HEK293 (cell line): ENCODE results near the gene GALNT4.

Experiments
- CTCF ChIA-PET: fragments of 350-600 bp; formaldehyde crosslinking; extraction: SDS; loops from one replicate; lab custom pipeline; 2021; ENCODE audit warnings: antibody characterized with exemption; lab: Yijun Ruan, JAX
- POLR2A ChIA-PET: fragments of 300-600 bp; formaldehyde crosslinking; extraction: SDS; loops from one replicate; lab custom pipeline; 2020; ENCODE audit warnings: antibody characterized with exemption, inconsistent platforms; lab: Yijun Ruan, JAX
- H3K27ac ChIP-seq: fragments of 200-500 bp; sonication (Bioruptor generic); 2 replicates; pipeline ENCODE4 v1.5.1; 2014; ENCODE audit warnings: low read depth, low read length, control low read depth, inconsistent platforms; ENCODE audit errors: extremely low read depth
- H3K36me3 ChIP-seq, 2 experiments: fragments of 200-500 bp in 1 of 2; sonication (Bioruptor generic) in 1 of 2; 1 replicate in 1 of 2; 2 replicates in 1 of 2; pipeline ENCODE4 v1.5.1; 2014 to 2017; ENCODE audit warnings: inconsistent platforms in 2 of 2, low read length in 2 of 2; ENCODE audit not compliant: control insufficient read depth in 2 of 2, insufficient read depth in 1 of 2
- H3K4me1 ChIP-seq: fragments of 200-500 bp; sonication (Bioruptor generic); 2 replicates; pipeline ENCODE4 v1.5.1; 2014; ENCODE audit warnings: mild to moderate bottlenecking, low read length, inconsistent platforms; ENCODE audit not compliant: control insufficient read depth, insufficient read depth
- H3K4me3 ChIP-seq: 2 replicates; pipeline ENCODE4 v1.5.1; 2011; ENCODE audit warnings: low read depth, mild to moderate bottlenecking, control low read depth, low read length, moderate library complexity
- H3K9me3 ChIP-seq: fragments of 200-500 bp; sonication (Bioruptor generic); 2 replicates; pipeline ENCODE4 v1.5.1; 2014; ENCODE audit warnings: low read depth, low read length, inconsistent platforms; ENCODE audit not compliant: control insufficient read depth, insufficient read depth
- BCL11B ChIP-seq: fragments of 450-650 bp; formaldehyde crosslinking; IDR thresholded peaks from 2 replicates; pipeline ENCODE4 v1.5.1; 2016; ENCODE audit warnings: low read depth, missing biosample characterization, missing genetic modification characterization
- KLF10 ChIP-seq: fragments of 450-650 bp; IDR thresholded peaks from 2 replicates; pipeline ENCODE4 v1.5.1; 2018; ENCODE audit warnings: missing biosample characterization, mild to moderate bottlenecking, missing genetic modification characterization
- KLF7 ChIP-seq: fragments of 450-650 bp; formaldehyde crosslinking; IDR thresholded peaks from 2 replicates; pipeline ENCODE4 v1.5.1; 2016; ENCODE audit warnings: missing biosample characterization, missing genetic modification characterization, borderline replicate concordance
- OVOL3 ChIP-seq: fragments of 450-650 bp; formaldehyde crosslinking; IDR thresholded peaks from 2 replicates; pipeline ENCODE4 v1.5.1; 2016; ENCODE audit warnings: missing biosample characterization, missing genetic modification characterization
- SETDB1 ChIP-seq: IDR thresholded peaks from one replicate; pipeline ENCODE4 v1.6.1; 2017; ENCODE audit warnings: mild to moderate bottlenecking, low read length, moderate library complexity, mixed read lengths; ENCODE audit not compliant: insufficient read length
- SP3 ChIP-seq: fragments of 450-650 bp; formaldehyde crosslinking; IDR thresholded peaks from 2 replicates; pipeline ENCODE4 v1.5.1; 2016; ENCODE audit warnings: missing biosample characterization, missing genetic modification characterization
- TRIM28 ChIP-seq: IDR thresholded peaks from 2 replicates; pipeline ENCODE4 v1.6.1; 2011; ENCODE audit warnings: low read length, control low read depth, borderline replicate concordance
- ZBTB17 ChIP-seq: fragments of 450-650 bp; formaldehyde crosslinking; IDR thresholded peaks from 2 replicates; pipeline ENCODE4 v1.5.1; 2016; ENCODE audit warnings: missing biosample characterization, missing genetic modification characterization
- ZBTB6 ChIP-seq: fragments of 450-650 bp; formaldehyde crosslinking; IDR thresholded peaks from 2 replicates; pipeline ENCODE4 v1.5.1; 2017; ENCODE audit warnings: missing biosample characterization, missing genetic modification characterization
- ZBTB8A ChIP-seq: fragments of 450-650 bp; formaldehyde crosslinking; IDR thresholded peaks from 2 replicates; pipeline ENCODE4 v1.5.1; 2016; ENCODE audit warnings: missing biosample characterization, missing genetic modification characterization
- ZEB2 ChIP-seq: fragments of 450-650 bp; formaldehyde crosslinking; IDR thresholded peaks from 2 replicates; pipeline ENCODE4 v1.5.1; 2016; ENCODE audit warnings: missing biosample characterization, missing genetic modification characterization
- ZFP41 ChIP-seq: fragments of 450-650 bp; formaldehyde crosslinking; IDR thresholded peaks from 2 replicates; pipeline ENCODE4 v1.5.1; 2016; ENCODE audit warnings: missing biosample characterization, missing genetic modification characterization, borderline replicate concordance
- ZIC2 ChIP-seq: fragments of 450-650 bp; formaldehyde crosslinking; IDR thresholded peaks from 2 replicates; pipeline ENCODE4 v1.5.1; 2016; ENCODE audit warnings: missing biosample characterization, missing genetic modification characterization
- ZNF18 ChIP-seq: fragments of 450-650 bp; formaldehyde crosslinking; IDR thresholded peaks from 2 replicates; pipeline ENCODE4 v1.5.1; 2016; ENCODE audit warnings: missing biosample characterization, missing genetic modification characterization
- ZNF184 ChIP-seq: fragments of 450-650 bp; IDR thresholded peaks from 2 replicates; pipeline ENCODE4 v1.5.1; 2018; ENCODE audit warnings: missing biosample characterization, mild to moderate bottlenecking, missing genetic modification characterization
- ZNF223 ChIP-seq: fragments of 450-650 bp; formaldehyde crosslinking; IDR thresholded peaks from 2 replicates; pipeline ENCODE4 v1.5.1; 2016; ENCODE audit warnings: missing biosample characterization, missing genetic modification characterization
- ZNF24 ChIP-seq: fragments of 450-650 bp; formaldehyde crosslinking; IDR thresholded peaks from 2 replicates; pipeline ENCODE4 v1.5.1; 2016; ENCODE audit warnings: missing biosample characterization, missing genetic modification characterization
- ZNF404 ChIP-seq: fragments of 450-650 bp; formaldehyde crosslinking; IDR thresholded peaks from 2 replicates; pipeline ENCODE4 v1.5.1; 2017; ENCODE audit warnings: missing biosample characterization, missing genetic modification characterization
- ZNF423 ChIP-seq: fragments of 450-650 bp; formaldehyde crosslinking; IDR thresholded peaks from 2 replicates; pipeline ENCODE4 v1.5.1; 2016; ENCODE audit warnings: missing biosample characterization, missing genetic modification characterization
- ZNF521 ChIP-seq: fragments of 450-650 bp; formaldehyde crosslinking; IDR thresholded peaks from 2 replicates; pipeline ENCODE4 v1.5.1; 2017; ENCODE audit warnings: missing biosample characterization, mild to moderate bottlenecking, missing genetic modification characterization
- ZNF600 ChIP-seq: fragments of 450-650 bp; formaldehyde crosslinking; IDR thresholded peaks from 2 replicates; pipeline ENCODE4 v1.5.1; 2016; ENCODE audit warnings: missing biosample characterization, missing genetic modification characterization
- ZNF76 ChIP-seq: fragments of 450-650 bp; formaldehyde crosslinking; IDR thresholded peaks from 2 replicates; pipeline ENCODE4; 2016; ENCODE audit warnings: low read depth, missing biosample characterization, missing genetic modification characterization, borderline replicate concordance
- ZNF837 ChIP-seq: fragments of 450-650 bp; formaldehyde crosslinking; IDR thresholded peaks from 2 replicates; pipeline ENCODE4 v1.5.1; 2016; ENCODE audit warnings: missing biosample characterization, missing genetic modification characterization
- ZSCAN30 ChIP-seq: fragments of 450-650 bp; IDR thresholded peaks from 2 replicates; pipeline ENCODE4 v1.5.1; 2018; ENCODE audit warnings: missing biosample characterization, mild to moderate bottlenecking, missing genetic modification characterization, moderate library complexity
- TF ChIP-seq, protein P1 (sequence below): fragments of 450-650 bp; formaldehyde crosslinking; IDR thresholded peaks from 2 replicates; pipeline ENCODE4 v1.5.1; 2016; ENCODE audit warnings: missing biosample characterization, missing genetic modification characterization
- TF ChIP-seq, protein P2 (sequence below): fragments of 450-650 bp; formaldehyde crosslinking; IDR thresholded peaks from 2 replicates; pipeline ENCODE4 v1.5.1; 2016; ENCODE audit warnings: missing biosample characterization, missing genetic modification characterization
- TF ChIP-seq, protein P3 (sequence below): fragments of 450-650 bp; formaldehyde crosslinking; IDR thresholded peaks from 2 replicates; pipeline ENCODE4 v1.5.1; 2017; ENCODE audit warnings: missing biosample characterization, mild to moderate bottlenecking, missing genetic modification characterization, moderate library complexity

GALNT4 gene

GRCh38 chr12:89525824-89526770 is 1.5 kb upstream of the GALNT4 start, which contains the start of gene POC1B (continued):
- TF ChIP-seq TRIM28 (peak; percentile 64; the same call in 1 of the 2 replicates), ZBTB8A (tag by site-specific recombination) (peak; percentile 78), BCL11B (no peak), ZBTB17 (peak; percentile 100), ZFP41 (tag by site-specific recombination) (no peak), KLF10 (peak; percentile 60), ZNF184 (tag by site-specific recombination) (peak; percentile 34; the same call in 1 of the 2 replicates), ZNF76 (peak; percentile 51; the same call in 1 of the 2 replicates), SP3 (peak; percentile 75), ZNF24 (tag by site-specific recombination) (peak; percentile 98), ZSCAN30 (peak; percentile 79), OVOL3 (tag by site-specific recombination) (peak; percentile 77; the same call in 1 of the 2 replicates), ZIC2 (tag by site-specific recombination) (peak; percentile 37; the same call in 1 of the 2 replicates), SETDB1 (peak; percentile 80), ZNF600 (tag by site-specific recombination) (peak; percentile 81), ZNF18 (tag by site-specific recombination) (peak; percentile 66; the same call in 1 of the 2 replicates), ZNF521 (tag by site-specific recombination) (no peak), KLF7 (tag by site-specific recombination) (peak; percentile 88)
- TF ChIP-seq, protein P1, sequence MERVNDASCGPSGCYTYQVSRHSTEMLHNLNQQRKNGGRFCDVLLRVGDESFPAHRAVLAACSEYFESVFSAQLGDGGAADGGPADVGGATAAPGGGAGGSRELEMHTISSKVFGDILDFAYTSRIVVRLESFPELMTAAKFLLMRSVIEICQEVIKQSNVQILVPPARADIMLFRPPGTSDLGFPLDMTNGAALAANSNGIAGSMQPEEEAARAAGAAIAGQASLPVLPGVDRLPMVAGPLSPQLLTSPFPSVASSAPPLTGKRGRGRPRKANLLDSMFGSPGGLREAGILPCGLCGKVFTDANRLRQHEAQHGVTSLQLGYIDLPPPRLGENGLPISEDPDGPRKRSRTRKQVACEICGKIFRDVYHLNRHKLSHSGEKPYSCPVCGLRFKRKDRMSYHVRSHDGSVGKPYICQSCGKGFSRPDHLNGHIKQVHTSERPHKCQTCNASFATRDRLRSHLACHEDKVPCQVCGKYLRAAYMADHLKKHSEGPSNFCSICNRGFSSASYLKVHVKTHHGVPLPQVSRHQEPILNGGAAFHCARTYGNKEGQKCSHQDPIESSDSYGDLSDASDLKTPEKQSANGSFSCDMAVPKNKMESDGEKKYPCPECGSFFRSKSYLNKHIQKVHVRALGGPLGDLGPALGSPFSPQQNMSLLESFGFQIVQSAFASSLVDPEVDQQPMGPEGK (tag by site-specific recombination): peak; percentile 69; the same call in 1 of the 2 replicates
- TF ChIP-seq, protein P2, sequence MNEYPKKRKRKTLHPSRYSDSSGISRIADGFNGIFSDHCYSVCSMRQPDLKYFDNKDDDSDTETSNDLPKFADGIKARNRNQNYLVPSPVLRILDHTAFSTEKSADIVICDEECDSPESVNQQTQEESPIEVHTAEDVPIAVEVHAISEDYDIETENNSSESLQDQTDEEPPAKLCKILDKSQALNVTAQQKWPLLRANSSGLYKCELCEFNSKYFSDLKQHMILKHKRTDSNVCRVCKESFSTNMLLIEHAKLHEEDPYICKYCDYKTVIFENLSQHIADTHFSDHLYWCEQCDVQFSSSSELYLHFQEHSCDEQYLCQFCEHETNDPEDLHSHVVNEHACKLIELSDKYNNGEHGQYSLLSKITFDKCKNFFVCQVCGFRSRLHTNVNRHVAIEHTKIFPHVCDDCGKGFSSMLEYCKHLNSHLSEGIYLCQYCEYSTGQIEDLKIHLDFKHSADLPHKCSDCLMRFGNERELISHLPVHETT (tag by site-specific recombination): peak; percentile 89

- peak overlapping the region; percentile 78 for H3K27ac ChIP-seq
- CTCF ChIA-PET: interaction anchor here (0.6 to 4.7 kb wide), 12 partner anchors 9 to 899 kb away, joined by 3 to 18 read pairs (median 4); no protein-coding TSS in a partner anchor
- H3K4me1 ChIP-seq: no peaks in the 10 kb centered on the region
- TF ChIP-seq ZBTB6 (tag by site-specific recombination) (peak; percentile 59), ZNF837 (tag by site-specific recombination) (no peak), ZNF223 (tag by site-specific recombination) (no peak), ZEB2 (tag by site-specific recombination) (no peak), ZNF423 (0 out of 2 replicates have a peak, but pooled peaks have one; percentile 55), ZNF404 (tag by site-specific recombination) (no peak)
- TF ChIP-seq, protein P3, sequence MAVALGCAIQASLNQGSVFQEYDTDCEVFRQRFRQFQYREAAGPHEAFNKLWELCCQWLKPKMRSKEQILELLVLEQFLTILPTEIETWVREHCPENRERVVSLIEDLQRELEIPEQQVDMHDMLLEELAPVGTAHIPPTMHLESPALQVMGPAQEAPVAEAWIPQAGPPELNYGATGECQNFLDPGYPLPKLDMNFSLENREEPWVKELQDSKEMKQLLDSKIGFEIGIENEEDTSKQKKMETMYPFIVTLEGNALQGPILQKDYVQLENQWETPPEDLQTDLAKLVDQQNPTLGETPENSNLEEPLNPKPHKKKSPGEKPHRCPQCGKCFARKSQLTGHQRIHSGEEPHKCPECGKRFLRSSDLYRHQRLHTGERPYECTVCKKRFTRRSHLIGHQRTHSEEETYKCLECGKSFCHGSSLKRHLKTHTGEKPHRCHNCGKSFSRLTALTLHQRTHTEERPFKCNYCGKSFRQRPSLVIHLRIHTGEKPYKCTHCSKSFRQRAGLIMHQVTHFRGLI (tag by site-specific recombination): no peak
Observed at GRCh38 chr12:89525305-89525823, 768 bp upstream of the GALNT4 start.

More at GRCh38 chr12:89525305-89525823, 768 bp upstream of the GALNT4 start:
- Histone ChIP-seq H3K4me3 (peak overlapping the region; percentile 87), H3K9me3 (no peaks in the 10 kb centered on the region), H3K36me3 (peaks cover 0 to 25% of the 10 kb centered on the region in 2 experiments; a peak in 1 of 3 replicates)
- POLR2A ChIA-PET: interaction anchor here (0.6 to 1.9 kb wide), 5 partner anchors 70 to 1587 kb away, joined by 3 to 4 read pairs (median 4); no protein-coding TSS in a partner anchor
